GM12873 (cell line): ENCODE results near the gene RAMP3.
A peak's percentile ranks its signal among the peaks of the same experiment; 100 is the strongest.

ENCODE experiments used
- TF ChIP-seq, protein P1 (sequence below): IDR thresholded peaks from 2 replicates; pipeline ENCODE4 v1.5.1; 2012; ENCODE audit warnings: low read depth, mild to moderate bottlenecking, moderate library complexity, low read length, control low read depth; ENCODE audit not compliant: insufficient read depth; ENCODE audit errors: missing control alignments

RAMP3 gene

DNA sequence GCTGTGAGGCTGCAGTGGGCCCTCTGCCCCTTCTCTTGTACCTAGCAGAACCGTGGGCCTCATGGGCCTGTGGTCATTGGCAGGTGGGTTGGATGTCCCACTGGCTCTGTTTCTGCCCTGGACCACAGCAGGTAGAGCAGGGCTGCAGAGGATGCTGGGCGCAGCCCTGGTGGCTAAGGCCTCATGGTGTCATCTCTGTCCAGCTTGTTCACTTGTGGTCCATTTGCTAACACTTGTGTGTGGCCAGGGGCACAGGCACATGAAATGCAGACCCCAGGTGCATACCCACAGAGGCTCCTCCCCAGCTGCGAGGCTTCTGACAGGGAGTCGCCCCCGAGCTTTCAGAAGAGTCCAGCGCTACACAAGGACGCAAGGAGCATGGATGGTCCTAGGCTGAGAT lies 23.7 kb upstream of the RAMP3 start:
- TF ChIP-seq, protein P1, sequence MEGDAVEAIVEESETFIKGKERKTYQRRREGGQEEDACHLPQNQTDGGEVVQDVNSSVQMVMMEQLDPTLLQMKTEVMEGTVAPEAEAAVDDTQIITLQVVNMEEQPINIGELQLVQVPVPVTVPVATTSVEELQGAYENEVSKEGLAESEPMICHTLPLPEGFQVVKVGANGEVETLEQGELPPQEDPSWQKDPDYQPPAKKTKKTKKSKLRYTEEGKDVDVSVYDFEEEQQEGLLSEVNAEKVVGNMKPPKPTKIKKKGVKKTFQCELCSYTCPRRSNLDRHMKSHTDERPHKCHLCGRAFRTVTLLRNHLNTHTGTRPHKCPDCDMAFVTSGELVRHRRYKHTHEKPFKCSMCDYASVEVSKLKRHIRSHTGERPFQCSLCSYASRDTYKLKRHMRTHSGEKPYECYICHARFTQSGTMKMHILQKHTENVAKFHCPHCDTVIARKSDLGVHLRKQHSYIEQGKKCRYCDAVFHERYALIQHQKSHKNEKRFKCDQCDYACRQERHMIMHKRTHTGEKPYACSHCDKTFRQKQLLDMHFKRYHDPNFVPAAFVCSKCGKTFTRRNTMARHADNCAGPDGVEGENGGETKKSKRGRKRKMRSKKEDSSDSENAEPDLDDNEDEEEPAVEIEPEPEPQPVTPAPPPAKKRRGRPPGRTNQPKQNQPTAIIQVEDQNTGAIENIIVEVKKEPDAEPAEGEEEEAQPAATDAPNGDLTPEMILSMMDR, result no peak

DNA sequence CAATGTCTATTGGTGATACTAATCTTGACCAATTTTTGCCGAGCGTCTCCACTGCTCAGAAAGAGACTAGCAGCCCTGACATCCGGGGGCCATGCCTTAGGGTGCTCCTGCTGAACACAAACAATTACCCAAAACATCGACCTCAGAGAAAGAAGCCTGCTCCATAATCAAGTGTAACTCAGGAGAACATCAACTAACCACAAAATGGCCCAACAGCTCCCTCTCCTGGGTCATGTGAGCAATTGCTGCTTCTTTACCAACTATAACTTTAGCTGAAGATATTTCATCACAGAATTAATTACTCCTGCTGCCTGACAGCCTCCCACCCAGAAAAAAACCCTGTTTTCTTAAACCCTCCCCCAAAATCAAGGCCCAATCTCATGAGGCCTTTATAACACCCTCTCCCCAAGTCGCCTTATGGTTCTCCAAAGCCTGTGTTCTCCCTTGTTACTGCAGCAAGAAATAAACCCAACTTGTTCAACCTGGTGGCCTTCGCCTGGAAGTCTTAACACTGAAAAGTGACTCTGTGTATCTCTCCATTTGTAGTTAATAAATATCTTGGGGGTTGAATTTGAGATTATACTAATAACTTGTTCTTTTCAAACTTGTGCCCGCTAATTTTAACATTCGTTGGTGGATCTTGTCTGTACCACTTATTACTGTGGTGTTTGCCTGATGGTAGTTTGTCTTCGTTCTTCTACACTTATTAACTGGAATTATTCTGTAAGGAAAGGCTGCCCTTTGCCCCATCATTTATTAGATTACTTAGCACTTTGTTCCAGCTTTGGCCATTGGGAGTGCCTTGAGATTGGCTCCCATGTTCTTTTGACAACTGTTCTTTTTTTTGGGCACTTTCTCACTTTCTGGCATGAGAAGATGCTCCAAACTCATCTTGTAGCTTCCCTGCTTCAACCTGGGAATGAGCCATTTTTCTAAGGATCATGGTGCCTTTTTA lies 21.2 kb upstream of the RAMP3 start:
- TF ChIP-seq, protein P1, result peak; percentile 86

DNA sequence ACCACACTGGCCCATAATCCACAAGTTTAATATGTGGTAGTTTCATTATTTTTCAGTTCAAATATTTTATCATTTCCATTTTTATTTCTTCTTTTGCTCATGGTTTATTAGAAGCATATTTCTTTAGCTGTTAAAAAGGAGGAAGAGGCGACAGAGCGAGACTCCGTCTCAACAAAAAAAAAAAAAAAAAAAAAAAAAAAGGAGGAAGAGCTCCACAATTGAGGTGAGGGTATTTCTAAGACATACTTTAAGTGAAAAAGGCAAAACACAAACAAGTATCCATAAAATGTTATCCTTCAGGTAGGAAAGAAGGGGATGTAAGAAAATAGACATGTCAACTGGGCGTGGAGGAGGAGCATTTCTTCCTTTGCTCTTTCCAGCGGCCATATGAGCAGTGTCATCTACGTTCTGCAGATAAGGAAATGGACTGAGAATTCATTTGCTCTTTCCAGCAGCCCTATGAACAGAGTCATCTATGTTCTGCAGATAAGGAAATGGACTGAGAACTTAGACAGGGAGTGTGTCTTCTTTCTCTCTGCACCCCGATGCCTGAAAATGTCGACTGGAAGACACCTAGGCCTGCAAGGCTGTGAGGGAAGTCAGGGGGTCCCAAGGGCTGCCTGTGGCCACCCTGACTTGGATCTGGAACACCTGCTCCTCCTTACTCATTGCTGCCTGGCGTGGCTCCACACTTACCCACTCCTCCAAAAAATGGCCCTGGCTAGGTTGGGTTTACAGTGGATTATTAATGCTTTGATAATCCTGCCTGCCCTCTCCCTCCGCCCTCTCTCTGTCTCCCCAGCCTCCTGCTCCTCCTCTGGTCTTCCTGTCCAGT lies 18.9 kb upstream of the RAMP3 start:
- TF ChIP-seq, protein P1, result no peak

- TF ChIP-seq, protein P1, result no peak
Measured at GRCh38 chr7:45140827-45141226, 16.8 kb upstream of the RAMP3 start.

GRCh38 chr7:45143616-45144015 lies 14.0 kb upstream of the RAMP3 start:
- TF ChIP-seq, protein P1, result no peak

DNA sequence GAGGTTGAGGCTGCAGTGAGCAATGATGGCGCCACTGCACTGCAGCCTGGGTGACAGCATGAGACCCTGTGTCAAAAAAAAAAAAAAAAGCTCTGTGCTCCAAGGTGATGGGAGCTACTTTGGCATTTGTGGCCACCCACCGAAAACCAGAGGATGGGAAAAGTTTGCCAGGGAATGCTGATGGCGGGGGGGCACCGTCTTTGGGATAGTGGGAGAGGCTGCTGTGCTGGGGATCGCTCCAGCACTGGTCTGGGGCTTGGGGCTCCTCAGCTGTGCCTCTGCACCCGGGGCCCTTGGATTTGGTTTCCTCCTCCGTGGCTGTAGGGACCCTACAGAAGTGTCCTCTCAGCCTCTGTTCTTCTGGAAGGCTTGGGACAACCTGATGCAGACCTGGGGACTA lies 11.7 kb upstream of the RAMP3 start:
- TF ChIP-seq, protein P1, result no peak
